Activated naive CD8-positive, alpha-beta T cell treated with anti-CD3 and anti-CD28 coated beads, Interleukin-2, amount 10 ng/mL, durations not matched to agents 7 days and 5 days (primary cell): Measurements from ENCODE around the gene SYNPR. TPM values are rescaled to one million over a fixed set of nuclear protein-coding genes. Genes with fewer than 3 reads are reported as not detected.

ENCODE experiments used
- ATAC-seq: fragments of 150-1000 bp; cut with Tn5 transposase; one replicate; pipeline ENCODE4 v1.10.0; 2021; ENCODE audit warnings: low read depth, moderate library complexity
- POLR2A ChIA-PET: fragments of 350-600 bp; sonication (Branson Sonifier 250); formaldehyde crosslinking; loops from one replicate; lab custom pipeline; 2021; ENCODE audit warnings: antibody characterized with exemption; lab: Charles Lee
- DNase-seq: peaks from one replicate; pipeline ENCODE4 v3.0.0; 2021
- H3K27ac Mint-ChIP-seq: one replicate; pipeline ENCODE4 v1.8.0; 2022; ENCODE audit warnings: mild to moderate bottlenecking, mixed read lengths
- H3K27me3 Mint-ChIP-seq: one replicate; pipeline ENCODE4 v1.8.0; 2022; ENCODE audit warnings: mild to moderate bottlenecking, moderate library complexity, mixed read lengths
- H3K36me3 Mint-ChIP-seq: one replicate; pipeline ENCODE4 v1.8.0; 2021; ENCODE audit warnings: mild to moderate bottlenecking, mixed read lengths
- H3K4me1 Mint-ChIP-seq: one replicate; pipeline ENCODE4 v1.8.0; 2021; ENCODE audit warnings: mixed read lengths
- H3K4me3 Mint-ChIP-seq: one replicate; pipeline ENCODE4 v1.8.0; 2022; ENCODE audit warnings: mild to moderate bottlenecking, moderate library complexity, mixed read lengths
- H3K9me3 Mint-ChIP-seq: one replicate; pipeline ENCODE4 v1.8.0; 2021; ENCODE audit warnings: mixed read lengths
- total RNA-seq, 2 experiments: library from RNA; stranded (reverse); gene quantifications; one replicate each; pipeline ENCODE4 v1.2.3, GENCODE V29; 2021

SYNPR gene
- total RNA-seq, 2 experiments from 2014 or later: not detected

- no peaks in the 10 kb centered on the region for H3K4me1 Mint-ChIP-seq
- DNase-seq (no peak), ATAC-seq (no peak)
- POLR2A ChIA-PET: no interaction called here
- no peaks in the 10 kb centered on the region for H3K9me3 Mint-ChIP-seq
- H3K27ac Mint-ChIP-seq: no peak overlapping the region
- no peak overlapping the region for H3K4me3 Mint-ChIP-seq
- H3K27me3 Mint-ChIP-seq: no peaks in the 10 kb centered on the region
- no peaks in the 10 kb centered on the region for H3K36me3 Mint-ChIP-seq
Observed at GRCh38 chr3:63365671-63366070, 87.6 kb downstream of the SYNPR start.

- Mint-ChIP-seq H3K4me3 (no peak overlapping the region), H3K27me3 (no peaks in the 10 kb centered on the region), H3K4me1 (no peaks in the 10 kb centered on the region), H3K36me3 (no peaks in the 10 kb centered on the region), H3K9me3 (no peaks in the 10 kb centered on the region), H3K27ac (no peak overlapping the region)
- DNase-seq: no peak
- ATAC-seq: no peak
- POLR2A ChIA-PET: no interaction called here
Observed at GRCh38 chr3:63370094-63370493, 92.0 kb downstream of the SYNPR start.

GRCh38 chr3:63383040-63383439 is 104.9 kb downstream of the SYNPR start:
- Mint-ChIP-seq H3K36me3 (no peaks in the 10 kb centered on the region), H3K9me3 (no peaks in the 10 kb centered on the region), H3K27ac (no peak overlapping the region), H3K4me3 (no peak overlapping the region), H3K27me3 (no peaks in the 10 kb centered on the region), H3K4me1 (no peaks in the 10 kb centered on the region)
- DNase-seq (no peak), ATAC-seq (no peak)
- POLR2A ChIA-PET: no interaction called here

- H3K27me3 Mint-ChIP-seq: no peaks in the 10 kb centered on the region
- POLR2A ChIA-PET: no interaction called here
- ATAC-seq: no peak
Observed at GRCh38 chr3:63384382-63384781, 106.3 kb downstream of the SYNPR start.

GRCh38 chr3:63385629-63386028 is 107.5 kb downstream of the SYNPR start:
- Mint-ChIP-seq H3K36me3 (no peaks in the 10 kb centered on the region), H3K27me3 (no peaks in the 10 kb centered on the region), H3K27ac (no peak overlapping the region), H3K9me3 (no peaks in the 10 kb centered on the region), H3K4me3 (no peak overlapping the region), H3K4me1 (no peaks in the 10 kb centered on the region)
- no peak for DNase-seq
- POLR2A ChIA-PET: no interaction called here
- ATAC-seq: no peak

More at GRCh38 chr3:63384382-63384781, 106.3 kb downstream of the SYNPR start:
- Mint-ChIP-seq H3K4me3 (no peak overlapping the region), H3K4me1 (no peaks in the 10 kb centered on the region), H3K36me3 (no peaks in the 10 kb centered on the region), H3K27ac (no peak overlapping the region), H3K9me3 (no peaks in the 10 kb centered on the region)
- no peak for DNase-seq

DNA sequence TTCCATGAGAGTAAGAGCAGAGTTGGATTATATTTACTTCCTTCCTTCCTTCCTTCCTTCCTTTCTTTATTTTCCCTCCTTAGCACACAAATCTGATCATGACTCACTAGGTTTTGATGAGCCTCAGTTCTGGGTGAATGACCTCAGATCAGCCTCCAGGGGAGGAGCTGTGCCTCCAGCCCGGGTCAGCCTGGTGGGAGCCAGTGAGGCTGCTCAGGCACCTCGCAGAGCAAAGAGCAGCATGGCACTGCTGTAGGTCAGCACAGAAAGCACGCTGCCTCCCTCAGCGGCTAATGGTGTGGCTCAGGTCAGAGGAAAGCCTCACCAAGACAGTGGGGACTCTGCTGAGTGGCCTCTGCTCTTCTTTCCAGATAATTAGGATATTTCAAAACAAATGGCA is 108.5 kb downstream of the SYNPR start:
- POLR2A ChIA-PET: no interaction called here
- Mint-ChIP-seq H3K36me3 (no peaks in the 10 kb centered on the region), H3K4me1 (no peaks in the 10 kb centered on the region), H3K27ac (no peak overlapping the region), H3K27me3 (no peaks in the 10 kb centered on the region), H3K4me3 (no peak overlapping the region), H3K9me3 (no peaks in the 10 kb centered on the region)
- no peak for ATAC-seq
- DNase-seq: no peak

DNA sequence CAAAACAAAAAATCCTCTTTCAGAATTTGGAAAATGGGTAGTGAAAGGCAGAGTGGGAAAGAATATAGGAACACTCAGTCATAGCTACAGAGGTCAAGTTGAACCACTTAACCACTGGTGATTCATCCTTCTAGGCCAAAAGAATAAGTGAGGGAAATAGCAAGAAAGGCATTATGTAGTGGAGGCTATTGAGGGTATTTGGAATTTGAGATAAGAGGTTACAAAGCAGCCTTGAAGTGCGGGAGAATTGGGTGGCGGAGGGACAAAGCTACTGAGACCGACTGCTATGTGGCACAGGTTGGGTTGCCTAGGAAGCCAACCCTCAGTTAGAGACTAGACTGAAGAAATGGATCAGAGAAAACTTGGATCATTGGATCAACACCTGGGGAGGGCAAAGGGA is 109.5 kb downstream of the SYNPR start:
- no peaks in the 10 kb centered on the region for H3K9me3 Mint-ChIP-seq
- H3K27ac Mint-ChIP-seq: no peak overlapping the region
- no peak overlapping the region for H3K4me3 Mint-ChIP-seq
- POLR2A ChIA-PET: interaction anchor here (0.7 kb wide), 1 partner anchor 33 kb away, joined by 6 read pairs; no protein-coding TSS in a partner anchor
- H3K4me1 Mint-ChIP-seq: no peaks in the 10 kb centered on the region
- no peaks in the 10 kb centered on the region for H3K27me3 Mint-ChIP-seq
- no peak for DNase-seq
- ATAC-seq: no peak
- H3K36me3 Mint-ChIP-seq: no peaks in the 10 kb centered on the region

- H3K27me3 Mint-ChIP-seq: no peaks in the 10 kb centered on the region
- DNase-seq (no peak), ATAC-seq (no peak)
- no peak overlapping the region for H3K4me3 Mint-ChIP-seq
- H3K9me3 Mint-ChIP-seq: no peaks in the 10 kb centered on the region
- H3K4me1 Mint-ChIP-seq: no peaks in the 10 kb centered on the region
- no peaks in the 10 kb centered on the region for H3K36me3 Mint-ChIP-seq
- POLR2A ChIA-PET: no interaction called here
- H3K27ac Mint-ChIP-seq: no peak overlapping the region
Observed at GRCh38 chr3:63390710-63391230, 112.7 kb downstream of the SYNPR start.

DNA sequence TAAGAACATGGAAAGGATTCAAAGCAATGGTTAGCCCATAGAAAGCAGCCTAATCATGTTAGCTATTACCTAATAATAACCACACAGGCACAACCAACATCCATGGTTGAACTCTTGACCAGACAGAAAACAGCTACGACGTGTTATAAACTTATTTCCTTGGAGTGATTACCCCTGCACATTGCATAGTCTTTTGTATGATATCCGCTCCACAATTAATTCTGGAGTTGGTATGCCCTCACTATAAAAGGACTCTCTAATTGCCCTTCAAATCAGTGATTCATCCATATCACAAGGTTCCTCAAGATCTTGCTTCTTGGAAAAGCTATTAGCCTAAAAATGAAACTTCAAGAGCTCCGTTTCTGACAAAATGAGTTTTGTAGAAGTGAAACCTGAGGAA is 117.9 kb downstream of the SYNPR start:
- POLR2A ChIA-PET: no interaction called here
- Mint-ChIP-seq H3K27me3 (no peaks in the 10 kb centered on the region), H3K4me1 (no peaks in the 10 kb centered on the region), H3K36me3 (no peaks in the 10 kb centered on the region), H3K9me3 (no peaks in the 10 kb centered on the region), H3K27ac (no peak overlapping the region), H3K4me3 (no peak overlapping the region)
- no peak for DNase-seq
- no peak for ATAC-seq

DNA sequence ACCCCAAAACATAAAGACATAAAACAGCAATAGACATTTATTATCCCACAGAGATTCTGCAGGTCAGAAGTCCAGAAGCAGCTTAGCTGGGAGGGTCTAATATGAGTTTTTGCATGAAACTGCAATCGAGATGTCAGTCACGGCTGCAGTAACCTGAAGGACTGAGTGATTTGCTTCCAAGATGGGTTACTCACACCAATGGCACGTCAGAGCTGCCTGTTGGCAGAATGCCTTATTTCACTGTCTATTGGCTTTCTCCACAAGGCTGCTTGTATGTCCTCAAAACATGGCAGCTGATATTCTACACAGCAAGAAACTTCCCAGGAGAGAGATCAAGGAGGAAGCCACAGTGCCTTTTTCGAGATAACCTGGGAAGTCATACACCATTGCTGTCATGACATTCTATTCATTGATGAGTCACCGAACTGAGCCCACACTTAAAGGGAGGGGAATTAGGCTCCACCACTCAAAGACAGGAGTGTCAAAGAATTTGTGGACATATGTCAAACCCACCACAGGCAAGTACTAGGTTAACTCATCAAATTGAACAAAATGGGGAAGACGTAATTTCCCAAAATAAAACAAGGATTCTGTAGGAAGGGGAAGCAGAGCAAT is 122.2 kb downstream of the SYNPR start:
- POLR2A ChIA-PET: no interaction called here
- ATAC-seq: no peak
- Mint-ChIP-seq H3K27ac (no peak overlapping the region), H3K4me3 (no peak overlapping the region), H3K36me3 (no peaks in the 10 kb centered on the region), H3K9me3 (no peaks in the 10 kb centered on the region), H3K27me3 (no peaks in the 10 kb centered on the region), H3K4me1 (no peaks in the 10 kb centered on the region)
- no peak for DNase-seq

DNA sequence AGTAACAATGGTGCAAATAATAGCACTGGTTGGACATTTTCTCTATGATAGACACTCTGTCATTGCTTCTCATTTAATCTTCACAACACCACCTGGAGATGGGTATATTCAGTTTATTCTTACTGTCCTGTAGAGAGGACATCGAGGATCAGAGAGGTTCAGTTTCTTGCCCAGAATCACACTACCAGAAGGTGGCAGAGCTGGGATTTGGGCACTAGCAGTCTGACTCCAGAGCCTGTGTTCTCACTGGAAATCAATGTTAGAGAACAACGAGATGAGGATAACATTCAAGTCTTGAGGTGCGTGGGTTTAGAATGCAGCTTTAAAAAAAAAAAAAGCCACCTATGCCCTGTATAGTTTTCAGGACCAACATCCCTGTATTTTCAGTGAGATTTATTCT is 127.8 kb downstream of the SYNPR start:
- no peak for ATAC-seq
- Mint-ChIP-seq H3K4me3 (no peak overlapping the region), H3K4me1 (no peaks in the 10 kb centered on the region), H3K27ac (no peak overlapping the region), H3K36me3 (no peaks in the 10 kb centered on the region), H3K27me3 (no peaks in the 10 kb centered on the region), H3K9me3 (no peaks in the 10 kb centered on the region)
- POLR2A ChIA-PET: no interaction called here
- DNase-seq: no peak

DNA sequence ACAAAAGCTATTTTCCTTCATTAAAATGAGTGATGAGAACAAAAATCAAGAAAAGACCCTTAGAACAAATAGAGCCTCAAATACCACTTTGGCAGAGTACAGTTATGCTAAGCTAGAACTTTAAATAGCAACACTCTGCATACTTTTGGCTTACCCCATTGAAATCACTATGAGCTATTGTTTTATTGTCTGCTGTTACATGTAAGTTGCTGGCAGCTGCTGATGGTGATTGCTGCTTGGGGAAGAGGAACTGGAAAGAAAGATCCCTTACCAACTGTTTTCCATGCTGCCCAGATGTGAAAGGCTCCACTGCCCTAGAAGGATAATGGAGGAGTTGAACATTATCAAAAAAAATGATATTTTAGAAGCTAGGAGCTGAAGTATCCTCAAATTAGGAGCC is 135.4 kb downstream of the SYNPR start:
- no peak overlapping the region for H3K4me3 Mint-ChIP-seq
- no peaks in the 10 kb centered on the region for H3K27me3 Mint-ChIP-seq
- no peaks in the 10 kb centered on the region for H3K9me3 Mint-ChIP-seq
- no peaks in the 10 kb centered on the region for H3K36me3 Mint-ChIP-seq
- ATAC-seq (no peak), DNase-seq (no peak)
- POLR2A ChIA-PET: no interaction called here
- H3K27ac Mint-ChIP-seq: no peak overlapping the region
- no peaks in the 10 kb centered on the region for H3K4me1 Mint-ChIP-seq

- Mint-ChIP-seq H3K36me3 (no peaks in the 10 kb centered on the region), H3K27ac (no peak overlapping the region), H3K9me3 (no peaks in the 10 kb centered on the region), H3K27me3 (no peaks in the 10 kb centered on the region), H3K4me1 (no peaks in the 10 kb centered on the region), H3K4me3 (no peak overlapping the region)
- DNase-seq: no peak
- POLR2A ChIA-PET: no interaction called here
- ATAC-seq: no peak
Observed at GRCh38 chr3:63414607-63415006, 136.5 kb downstream of the SYNPR start.

GRCh38 chr3:63429905-63430304 is 151.8 kb downstream of the SYNPR start:
- no peak overlapping the region for H3K4me3 Mint-ChIP-seq
- H3K9me3 Mint-ChIP-seq: peaks cover 3% of the 10 kb centered on the region
- ATAC-seq (no peak), DNase-seq (no peak)
- H3K27me3 Mint-ChIP-seq: no peaks in the 10 kb centered on the region
- H3K36me3 Mint-ChIP-seq: no peaks in the 10 kb centered on the region
- POLR2A ChIA-PET: no interaction called here
- H3K27ac Mint-ChIP-seq: no peak overlapping the region
- no peaks in the 10 kb centered on the region for H3K4me1 Mint-ChIP-seq
